K562 (cell line): Measurements from ENCODE around the gene SLC16A10. TPM values are rescaled to one million over a fixed set of nuclear protein-coding genes. Genes with fewer than 3 reads are reported as not detected.

ENCODE experiments used
- ATAC-seq: fragments of 200-7000 bp; cut with Tn5 transposase; 3 replicates; pipeline ENCODE4 v1.9.1; 2020; ENCODE audit warnings: moderate library complexity
- BruUV-seq: library from RNA; stranded (reverse); fragments of 400-500 nt; replicated peaks from 2 replicates; lab custom pipeline; 2021; lab: Mats Ljungman, UMichigan
- CTCF ChIA-PET: fragments of 300-600 bp; formaldehyde crosslinking; extraction: SDS; loops from one replicate; lab custom pipeline; 2021; ENCODE audit warnings: low intra/inter-chr PET ratio; lab: Yijun Ruan, JAX
- POLR2A ChIA-PET: fragments of 300-600, 350-650 bp; sonication (Branson Sonifier 250); formaldehyde crosslinking; extraction: SDS; loops from one replicate; lab custom pipeline; 2021; ENCODE audit warnings: antibody characterized with exemption, inconsistent platforms; lab: Yijun Ruan, JAX
- DNase-seq, 4 experiments: peaks; one replicate each; pipeline versions ENCODE4 v3.0.0 to v3.0.0-alpha.2; 2011 to 2018; ENCODE audit warnings: low spot score in 3 of 4, mixed read lengths in 3 of 4; ENCODE audit errors: extremely low read depth in 1 of 4
- FAIRE-seq: peaks from 2 replicates; lab custom pipeline; 2011; peaks lifted over from hg19 to GRCh38; lab: Jason Lieb, UNC
- H2AFZ ChIP-seq: 2 replicates; pipeline ENCODE4 v1.6.0; 2011; ENCODE audit warnings: low read depth, low read length, control low read depth, inconsistent platforms
- H3K27ac ChIP-seq: fragments of 200-600 bp; 3 replicates; pipeline ENCODE4 v1.8.0; 2011; ENCODE audit warnings: low read depth, mild to moderate bottlenecking, control low read depth, inconsistent platforms, low read length, moderate library complexity, mixed read lengths; ENCODE audit errors: extremely low read depth
- H3K27me3 ChIP-seq, 2 experiments: fragments of 300-600 bp in 1 of 2; 2 replicates in 1 of 2; 3 replicates in 1 of 2; pipeline versions ENCODE4 v1.6.0 to v1.8.0; 2011; ENCODE audit warnings: inconsistent platforms in 2 of 2, low read length in 2 of 2, mild to moderate bottlenecking in 1 of 2, mixed read lengths in 1 of 2, moderate library complexity in 1 of 2; ENCODE audit not compliant: control insufficient read depth in 2 of 2, insufficient read depth in 2 of 2
- H3K36me3 ChIP-seq: fragments of 300-600 bp; 3 replicates; pipeline ENCODE4 v1.8.0; 2011; ENCODE audit warnings: mild to moderate bottlenecking, low read length, inconsistent platforms; ENCODE audit not compliant: control insufficient read depth, insufficient read depth
- H3K4me1 ChIP-seq, 2 experiments: fragments of 200-600 bp in 1 of 2; replicated peaks in 1 of 2; 2 replicates in 1 of 2; 3 replicates in 1 of 2; pipeline versions ENCODE4 v1.5.1 to v1.8.0; 2011; ENCODE audit warnings: inconsistent platforms in 2 of 2, low read length in 2 of 2, mild to moderate bottlenecking in 1 of 2, mixed read lengths in 1 of 2, moderate library complexity in 1 of 2; ENCODE audit not compliant: control insufficient read depth in 2 of 2, insufficient read depth in 2 of 2
- H3K4me2 ChIP-seq: 2 replicates; pipeline ENCODE4 v1.6.1; 2011; ENCODE audit warnings: low read length, control low read depth, inconsistent platforms, mixed read lengths; ENCODE audit not compliant: insufficient read depth
- H3K4me3 ChIP-seq: fragments of 200-600 bp; sonication (generic), shearing (Covaris generic); 2 replicates; pipeline ENCODE4 v1.5.1; 2016; ENCODE audit warnings: control low read depth, inconsistent platforms
- H3K79me2 ChIP-seq: fragments of 200-600 bp; 3 replicates; pipeline ENCODE4 v1.8.0; 2011; ENCODE audit warnings: low read length, inconsistent platforms; ENCODE audit not compliant: control insufficient read depth, insufficient read depth
- H3K9ac ChIP-seq, 2 experiments: 2 replicates each; pipeline versions ENCODE4 v1.6.0 to v1.6.1; 2011; ENCODE audit warnings: low read depth in 2 of 2, low read length in 2 of 2, control low read depth in 1 of 2, inconsistent platforms in 1 of 2, mild to moderate bottlenecking in 1 of 2, mixed read lengths in 1 of 2; ENCODE audit not compliant: insufficient read depth in 1 of 2
- H3K9me1 ChIP-seq: one replicate; pipeline ENCODE4 v1.6.0; 2011; ENCODE audit warnings: inconsistent platforms, mild to moderate bottlenecking, low read length, moderate library complexity; ENCODE audit not compliant: control insufficient read depth, insufficient read depth
- H3K9me3 ChIP-seq: replicated peaks from 2 replicates; pipeline ENCODE4 v1.5.1; 2011; ENCODE audit warnings: low read depth, low read length, inconsistent platforms; ENCODE audit not compliant: control insufficient read depth, insufficient read depth
- H4K20me1 ChIP-seq: replicated peaks from 2 replicates; pipeline ENCODE4 v1.6.1; 2011; ENCODE audit warnings: low read length, inconsistent platforms, mixed read lengths; ENCODE audit not compliant: control insufficient read depth, insufficient read depth
- ATF1 ChIP-seq, 2 experiments: fragments of 450-650 bp in 1 of 2; IDR thresholded peaks; 2 replicates each; pipeline ENCODE4 v1.6.1; 2016; ENCODE audit warnings: missing compliant biosample characterization in 1 of 2, missing genetic modification characterization in 1 of 2
- NFYB ChIP-seq: IDR thresholded peaks from 2 replicates; pipeline ENCODE4 v1.6.1; 2011; ENCODE audit warnings: mild to moderate bottlenecking, moderate library complexity; ENCODE audit not compliant: insufficient read length; ENCODE audit errors: extremely low read depth
- NR2F6 ChIP-seq: fragments of 450-650 bp; formaldehyde crosslinking; IDR thresholded peaks from 2 replicates; pipeline ENCODE4 v1.4.0; 2020; ENCODE audit warnings: mild to moderate bottlenecking
- SRF ChIP-seq, 2 experiments: fragments of 250-450, 450-650 bp in 1 of 2; sonication (Bioruptor Pico) in 1 of 2; sonication (generic) in 1 of 2; formaldehyde crosslinking; IDR thresholded peaks; 2 replicates each; pipeline versions ENCODE4 v1.5.0 to v1.5.1; 2020 to 2022; ENCODE audit warnings: mild to moderate bottlenecking in 1 of 2, missing genetic modification reagents in 1 of 2
- ZNF584 ChIP-seq: fragments of 200-800 bp; sonication (Bioruptor generic); IDR thresholded peaks from 2 replicates; pipeline ENCODE4 v1.6.1; 2016; ENCODE audit warnings: low read depth, mild to moderate bottlenecking, missing genetic modification characterization, missing compliant biosample characterization
- WGBS: fragments of 100-300 bp; shearing (Covaris generic); methylation state at CpG from one replicate; pipeline ENCODE4 v1.1.6; 2016; ENCODE audit warnings: low coverage, mixed read lengths; ENCODE audit not compliant: insufficient coverage; ENCODE audit errors: missing lambda C conversion rate; 5-methylcytosine and 5-hydroxymethylcytosine counted together
- in situ Hi-C: fragments of 300-500 bp; cut with MboI; formaldehyde crosslinking; loops from 4 replicates; pipeline ENCODE4 v1.15.0; 2018; ENCODE audit warnings: inconsistent platforms, mixed read lengths
- intact Hi-C: fragments of 100-400 bp; cut with micrococcal nuclease; formaldehyde crosslinking; loops from 2 replicates; pipeline ENCODE4 v1.14.2; 2022
- polyA plus RNA-seq, 8 experiments: library from polyadenylated mRNA; depleted of rRNA in 4 of 8; stranded (reverse) in 5 of 8; unstranded in 3 of 8; fragments of >200 nt; fragmentation: Nextera tagmentation in 2 of 8; fragmentation: Illumina TruSeq in 1 of 8; extraction: Ambion mirVana in 2 of 8; extraction: Trizol in 1 of 8; gene quantifications; 2 replicates each; pipeline versions ENCODE4 v1.2.1 to v1.2.3, GENCODE V29; 2011 to 2014; ENCODE audit warnings: inconsistent platforms in 1 of 8, missing spikeins in 1 of 8
- total RNA-seq, 7 experiments: library from RNA; depleted of rRNA in 6 of 7; stranded (reverse); fragments of >200 nt in 6 of 7; fragmentation: Illumina TruSeq in 2 of 7; extraction: Trizol in 2 of 7; gene quantifications; 2 replicates each; pipeline versions ENCODE4 v1.2.1 to v1.2.3, GENCODE V29; 2011 to 2021; ENCODE audit warnings: low replicate concordance in 1 of 7
- TF ChIP-seq, protein P1 (sequence below), 2 experiments: fragments of 450-650 bp; formaldehyde crosslinking in 1 of 2; IDR thresholded peaks; 2 replicates each; pipeline versions ENCODE4 v1.4.0 to v1.6.1; 2014 to 2020; ENCODE audit warnings: mild to moderate bottlenecking in 2 of 2, borderline replicate concordance in 1 of 2, low read depth in 1 of 2
- TF ChIP-seq, protein P2 (sequence below), 3 experiments: IDR thresholded peaks in 2 of 3; conservative IDR thresholded peaks in 1 of 3; 2 replicates each; pipeline ENCODE4 v1.5.1; 2011 to 2012; ENCODE audit warnings: low read length in 3 of 3, mild to moderate bottlenecking in 3 of 3, control low read depth in 2 of 3, improper control_type of control experiment in 1 of 3, inconsistent platforms in 1 of 3, low read depth in 1 of 3, mixed read lengths in 1 of 3, moderate library complexity in 1 of 3; ENCODE audit not compliant: insufficient read depth in 2 of 3

SLC16A10 gene
- total and polyA plus RNA-seq, 9 of the 15 experiments (the other 6 are each of a cell fraction or from before 2014, with no cell fraction given), result 0.02 to 0.54 (median 0.24) TPM; not detected in 4

DNA sequence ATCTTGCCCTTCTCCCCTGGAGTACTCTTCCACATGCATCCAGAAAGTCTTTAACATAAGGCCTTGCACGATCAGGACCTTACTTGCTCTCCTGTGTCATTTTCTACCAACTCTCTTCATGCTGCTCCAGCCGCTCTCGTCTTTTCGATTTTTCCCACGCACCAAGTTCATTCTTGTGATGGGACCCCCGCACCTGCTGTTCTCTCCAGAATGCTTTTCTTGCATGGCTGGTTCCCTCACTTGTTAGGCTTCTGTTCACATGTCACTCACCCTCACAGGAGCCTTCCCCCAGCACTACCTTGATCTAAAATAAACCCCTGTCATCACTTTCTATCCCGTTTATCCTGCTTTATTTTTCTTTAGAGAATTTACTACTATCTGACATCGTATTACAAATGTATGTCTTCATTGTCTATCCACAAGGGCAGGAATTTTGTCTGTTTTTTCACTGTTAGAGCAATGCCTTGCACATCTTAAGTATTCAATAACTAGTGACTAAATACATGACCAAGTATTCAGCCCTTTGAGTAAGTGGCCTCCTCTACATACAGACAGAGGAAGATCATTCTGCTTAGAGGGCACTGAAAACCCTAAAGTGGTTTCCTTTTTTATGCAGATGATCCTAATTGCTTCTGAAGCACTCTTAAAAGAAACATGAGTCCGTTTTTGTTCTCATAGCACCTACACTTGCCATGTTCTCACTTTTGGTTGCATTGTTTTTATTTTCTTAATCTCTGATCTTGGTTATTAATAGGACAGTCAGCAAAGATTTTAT is 166.9 kb downstream of the SLC16A10 start:
- Histone ChIP-seq H3K9me3 (no peaks in the 10 kb centered on the region), H2AFZ (no peak overlapping the region), H3K4me1 (peaks cover 13 to 19% of the 10 kb centered on the region in 2 experiments), H3K36me3 (no peaks in the 10 kb centered on the region), H3K4me3 (no peak overlapping the region), H3K79me2 (no peaks in the 10 kb centered on the region), H3K9ac (no peak overlapping the region), H3K27ac (no peak overlapping the region), H4K20me1 (no peaks in the 10 kb centered on the region), H3K27me3 (no peaks in the 10 kb centered on the region), H3K9me1 (no peaks in the 10 kb centered on the region), H3K4me2 (no peak overlapping the region)
- FAIRE-seq (no peak), DNase-seq (no peak), ATAC-seq (no peak)
- ChIA-PET CTCF (no interaction called here), POLR2A (no interaction called here)
- in situ Hi-C loops (loop anchor here (5.0 to 25.0 kb wide), 2 partner anchors 218 to 383 kb away; no protein-coding TSS in a partner anchor), intact Hi-C loops (loop anchor here (5.0 kb wide), 1 partner anchor 42 kb away; no protein-coding TSS in a partner anchor)
- 52% methylated on average over 9 of the region's 9 CpGs for WGBS
- BruUV-seq, result no TSS peak
- TF ChIP-seq, protein P1, sequence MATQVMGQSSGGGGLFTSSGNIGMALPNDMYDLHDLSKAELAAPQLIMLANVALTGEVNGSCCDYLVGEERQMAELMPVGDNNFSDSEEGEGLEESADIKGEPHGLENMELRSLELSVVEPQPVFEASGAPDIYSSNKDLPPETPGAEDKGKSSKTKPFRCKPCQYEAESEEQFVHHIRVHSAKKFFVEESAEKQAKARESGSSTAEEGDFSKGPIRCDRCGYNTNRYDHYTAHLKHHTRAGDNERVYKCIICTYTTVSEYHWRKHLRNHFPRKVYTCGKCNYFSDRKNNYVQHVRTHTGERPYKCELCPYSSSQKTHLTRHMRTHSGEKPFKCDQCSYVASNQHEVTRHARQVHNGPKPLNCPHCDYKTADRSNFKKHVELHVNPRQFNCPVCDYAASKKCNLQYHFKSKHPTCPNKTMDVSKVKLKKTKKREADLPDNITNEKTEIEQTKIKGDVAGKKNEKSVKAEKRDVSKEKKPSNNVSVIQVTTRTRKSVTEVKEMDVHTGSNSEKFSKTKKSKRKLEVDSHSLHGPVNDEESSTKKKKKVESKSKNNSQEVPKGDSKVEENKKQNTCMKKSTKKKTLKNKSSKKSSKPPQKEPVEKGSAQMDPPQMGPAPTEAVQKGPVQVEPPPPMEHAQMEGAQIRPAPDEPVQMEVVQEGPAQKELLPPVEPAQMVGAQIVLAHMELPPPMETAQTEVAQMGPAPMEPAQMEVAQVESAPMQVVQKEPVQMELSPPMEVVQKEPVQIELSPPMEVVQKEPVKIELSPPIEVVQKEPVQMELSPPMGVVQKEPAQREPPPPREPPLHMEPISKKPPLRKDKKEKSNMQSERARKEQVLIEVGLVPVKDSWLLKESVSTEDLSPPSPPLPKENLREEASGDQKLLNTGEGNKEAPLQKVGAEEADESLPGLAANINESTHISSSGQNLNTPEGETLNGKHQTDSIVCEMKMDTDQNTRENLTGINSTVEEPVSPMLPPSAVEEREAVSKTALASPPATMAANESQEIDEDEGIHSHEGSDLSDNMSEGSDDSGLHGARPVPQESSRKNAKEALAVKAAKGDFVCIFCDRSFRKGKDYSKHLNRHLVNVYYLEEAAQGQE (IDR thresholded peaks at IDR 0.05; ENCODE audit: borderline replicate concordance), result no peak
- TF ChIP-seq, protein P1 (CRISPR knock-in tag; IDR thresholded peaks at IDR 0.05; ENCODE audit: low read depth), result no peak
- TF ChIP-seq NFYB (no peak), ATF1 (CRISPR knock-in tag; IDR thresholded peaks at IDR 0.05) (no peak), ATF1 (tag; IDR thresholded peaks at IDR 0.05) (no peak), NR2F6 (CRISPR knock-in tag) (no peak), ZNF584 (no peak), SRF (CRISPR knock-in tag; IDR thresholded peaks at IDR 0.05) (no peak)
- TF ChIP-seq, protein P2, sequence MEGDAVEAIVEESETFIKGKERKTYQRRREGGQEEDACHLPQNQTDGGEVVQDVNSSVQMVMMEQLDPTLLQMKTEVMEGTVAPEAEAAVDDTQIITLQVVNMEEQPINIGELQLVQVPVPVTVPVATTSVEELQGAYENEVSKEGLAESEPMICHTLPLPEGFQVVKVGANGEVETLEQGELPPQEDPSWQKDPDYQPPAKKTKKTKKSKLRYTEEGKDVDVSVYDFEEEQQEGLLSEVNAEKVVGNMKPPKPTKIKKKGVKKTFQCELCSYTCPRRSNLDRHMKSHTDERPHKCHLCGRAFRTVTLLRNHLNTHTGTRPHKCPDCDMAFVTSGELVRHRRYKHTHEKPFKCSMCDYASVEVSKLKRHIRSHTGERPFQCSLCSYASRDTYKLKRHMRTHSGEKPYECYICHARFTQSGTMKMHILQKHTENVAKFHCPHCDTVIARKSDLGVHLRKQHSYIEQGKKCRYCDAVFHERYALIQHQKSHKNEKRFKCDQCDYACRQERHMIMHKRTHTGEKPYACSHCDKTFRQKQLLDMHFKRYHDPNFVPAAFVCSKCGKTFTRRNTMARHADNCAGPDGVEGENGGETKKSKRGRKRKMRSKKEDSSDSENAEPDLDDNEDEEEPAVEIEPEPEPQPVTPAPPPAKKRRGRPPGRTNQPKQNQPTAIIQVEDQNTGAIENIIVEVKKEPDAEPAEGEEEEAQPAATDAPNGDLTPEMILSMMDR (IDR thresholded peaks at IDR 0.05 in 2 of 3, conservative IDR thresholded peaks at IDR 0.05 in 1 of 3; ENCODE audit: insufficient read depth in 2 of 3, low read depth in 1 of 3, low read length in 3 of 3), result no peak
